ENCODE measurements around the gene CERCAM. TPM values are rescaled to one million over a fixed set of nuclear protein-coding genes. Genes with fewer than 3 reads are reported as not detected.

CERCAM gene
- total and polyA plus RNA-seq, 2 donors from 2014 or later: 19.7 to 25.5 TPM

DNA sequence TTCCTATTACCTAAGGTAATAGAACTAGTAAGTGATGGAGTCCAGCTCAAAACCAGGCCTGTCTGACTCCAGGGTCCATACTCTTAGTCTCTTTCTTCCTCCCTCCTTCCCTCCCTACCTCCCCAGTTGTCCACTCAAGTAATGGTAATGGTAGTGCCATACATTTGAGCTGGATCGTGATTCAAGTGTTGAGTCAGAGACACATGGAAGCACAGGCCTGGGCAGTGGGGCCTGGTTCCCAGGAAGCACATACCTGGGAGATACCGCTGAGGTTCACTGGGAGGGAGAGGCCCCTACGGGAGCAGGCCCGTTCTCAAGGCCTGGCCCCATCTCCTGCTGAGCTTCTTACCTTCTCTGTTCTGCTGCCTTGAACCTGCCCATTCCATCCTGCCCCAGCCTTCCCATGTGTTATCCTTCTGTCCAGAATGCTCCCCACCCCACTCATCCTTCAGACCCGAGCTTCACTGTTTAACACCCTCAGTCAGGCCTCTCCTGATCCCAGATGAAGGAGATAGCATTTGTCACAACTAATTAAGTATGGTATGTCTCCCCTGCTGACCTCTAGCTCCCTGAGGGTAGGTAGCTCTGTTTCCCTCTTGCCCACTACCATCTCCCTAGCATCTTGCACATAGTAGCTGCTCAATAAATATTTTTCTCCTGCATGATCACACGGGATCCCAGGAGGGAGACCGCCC, 35.7 kb upstream of the CERCAM start:
- intact Hi-C loops (cut with DNase I): no loop called here
- peaks cover 2 to 21% (median 20%) of the 10 kb centered on the region in 3 donors for H3K36me3 ChIP-seq (ENCODE audit: control insufficient read depth in 2 of 3, insufficient read depth in 3 of 3, low read length in 3 of 3)
- H3K27ac ChIP-seq (ENCODE audit: low read depth in 2 of 2, low read length in 2 of 2): no peak overlapping the region
- DNase-seq: no peak
- no peaks in the 10 kb centered on the region for H3K4me1 ChIP-seq (ENCODE audit: control insufficient read depth in 2 of 3, insufficient read depth in 2 of 3, low read depth in 1 of 3, low read length in 3 of 3)
- H3K4me3 ChIP-seq (ENCODE audit: low read length in 3 of 3): no peak overlapping the region
- H3K9ac ChIP-seq (ENCODE audit: low read length in 3 of 3): no peak overlapping the region
- FAIRE-seq: no peak
- H3K9me3 ChIP-seq (ENCODE audit: control insufficient read depth in 2 of 3, insufficient read depth in 1 of 3, low read length in 3 of 3): no peaks in the 10 kb centered on the region
- TF ChIP-seq, protein P1, sequence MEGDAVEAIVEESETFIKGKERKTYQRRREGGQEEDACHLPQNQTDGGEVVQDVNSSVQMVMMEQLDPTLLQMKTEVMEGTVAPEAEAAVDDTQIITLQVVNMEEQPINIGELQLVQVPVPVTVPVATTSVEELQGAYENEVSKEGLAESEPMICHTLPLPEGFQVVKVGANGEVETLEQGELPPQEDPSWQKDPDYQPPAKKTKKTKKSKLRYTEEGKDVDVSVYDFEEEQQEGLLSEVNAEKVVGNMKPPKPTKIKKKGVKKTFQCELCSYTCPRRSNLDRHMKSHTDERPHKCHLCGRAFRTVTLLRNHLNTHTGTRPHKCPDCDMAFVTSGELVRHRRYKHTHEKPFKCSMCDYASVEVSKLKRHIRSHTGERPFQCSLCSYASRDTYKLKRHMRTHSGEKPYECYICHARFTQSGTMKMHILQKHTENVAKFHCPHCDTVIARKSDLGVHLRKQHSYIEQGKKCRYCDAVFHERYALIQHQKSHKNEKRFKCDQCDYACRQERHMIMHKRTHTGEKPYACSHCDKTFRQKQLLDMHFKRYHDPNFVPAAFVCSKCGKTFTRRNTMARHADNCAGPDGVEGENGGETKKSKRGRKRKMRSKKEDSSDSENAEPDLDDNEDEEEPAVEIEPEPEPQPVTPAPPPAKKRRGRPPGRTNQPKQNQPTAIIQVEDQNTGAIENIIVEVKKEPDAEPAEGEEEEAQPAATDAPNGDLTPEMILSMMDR (IDR thresholded peaks at IDR 0.05; ENCODE audit: borderline replicate concordance, extremely low read depth, insufficient read depth): no peak
- no peaks in the 10 kb centered on the region for H3K27me3 ChIP-seq (ENCODE audit: control insufficient read depth, insufficient read depth, low read length)

- FAIRE-seq (no peak), DNase-seq (no peak)
- Histone ChIP-seq H3K4me3 (ENCODE audit: low read length in 3 of 3) (no peak overlapping the region), H3K4me1 (ENCODE audit: control insufficient read depth in 2 of 3, insufficient read depth in 2 of 3, low read depth in 1 of 3, low read length in 3 of 3) (no peaks in the 10 kb centered on the region), H3K36me3 (ENCODE audit: control insufficient read depth in 2 of 3, insufficient read depth in 3 of 3, low read length in 3 of 3) (peaks cover 2 to 21% (median 21%) of the 10 kb centered on the region in 3 donors), H3K27ac (ENCODE audit: low read depth in 2 of 2, low read length in 2 of 2) (no peak overlapping the region), H3K9ac (ENCODE audit: low read length in 3 of 3) (no peak overlapping the region), H3K27me3 (ENCODE audit: control insufficient read depth, insufficient read depth, low read length) (peaks cover under 1% of the 10 kb centered on the region), H3K9me3 (ENCODE audit: control insufficient read depth in 2 of 3, insufficient read depth in 1 of 3, low read length in 3 of 3) (no peaks in the 10 kb centered on the region)
- intact Hi-C loops (cut with DNase I): no loop called here
- TF ChIP-seq, protein P1 (IDR thresholded peaks at IDR 0.05; ENCODE audit: borderline replicate concordance, extremely low read depth, insufficient read depth): no peak
Measured at GRCh38 chr9:128385496-128386460, 34.9 kb upstream of the CERCAM start.

- Histone ChIP-seq H3K9ac (ENCODE audit: low read length in 3 of 3) (no peak overlapping the region), H3K9me3 (ENCODE audit: control insufficient read depth in 2 of 3, insufficient read depth in 1 of 3, low read length in 3 of 3) (no peaks in the 10 kb centered on the region), H3K4me1 (ENCODE audit: control insufficient read depth in 2 of 3, insufficient read depth in 2 of 3, low read depth in 1 of 3, low read length in 3 of 3) (no peaks in the 10 kb centered on the region), H3K27ac (ENCODE audit: low read depth in 2 of 2, low read length in 2 of 2) (no peak overlapping the region), H3K4me3 (ENCODE audit: low read length in 3 of 3) (no peak overlapping the region), H3K36me3 (ENCODE audit: control insufficient read depth in 2 of 3, insufficient read depth in 3 of 3, low read length in 3 of 3) (peaks cover 2 to 21% (median 19%) of the 10 kb centered on the region in 3 donors), H3K27me3 (ENCODE audit: control insufficient read depth, insufficient read depth, low read length) (peaks cover 18% of the 10 kb centered on the region)
- intact Hi-C loops (cut with DNase I): no loop called here
- DNase-seq (no peak), FAIRE-seq (no peak)
- TF ChIP-seq, protein P1 (IDR thresholded peaks at IDR 0.05; ENCODE audit: borderline replicate concordance, extremely low read depth, insufficient read depth): no peak
Measured at GRCh38 chr9:128388150-128388549, 32.5 kb upstream of the CERCAM start.

Data from kidney (tissue), 14 donors.